Psoas muscle (tissue), 8 donors: ENCODE measurements around the gene SORBS1. TPM values are rescaled to one million over a fixed set of nuclear protein-coding genes. Genes with fewer than 3 reads are reported as not detected.

Experiments
- ATAC-seq, 4 donors: fragments of 200-7000 bp; cut with Tn5 transposase; one replicate each; pipeline ENCODE4 v1.9.1; 2020; ENCODE audit warnings: moderate library complexity in 3 of 4, mild to moderate bottlenecking in 2 of 4
- DNase-seq, 2 donors: peaks; one replicate each; pipeline ENCODE4 v3.0.0-alpha.2; 2020
- H3K27ac ChIP-seq: fragments of 200-600 bp; one replicate; pipeline ENCODE4 v1.8.0; 2022
- H3K27me3 ChIP-seq, 3 donors: fragments of 200-600 bp in 1 of 3; one replicate each; pipeline versions ENCODE4 v1.6.1 to v1.8.0; 2013 to 2022; ENCODE audit warnings: low read length in 2 of 3, mild to moderate bottlenecking in 2 of 3, moderate library complexity in 1 of 3; ENCODE audit not compliant: insufficient read depth in 3 of 3
- H3K36me3 ChIP-seq, 2 donors: fragments of 200-600 bp in 1 of 2; one replicate each; pipeline versions ENCODE4 v1.6.1 to v1.8.0; 2013 to 2022; ENCODE audit warnings: low read depth in 1 of 2, mild to moderate bottlenecking in 1 of 2, moderate library complexity in 1 of 2; ENCODE audit not compliant: insufficient read depth in 1 of 2
- H3K4me1 ChIP-seq: fragments of 200-600 bp; one replicate; pipeline ENCODE4 v1.8.0; 2022
- H3K4me3 ChIP-seq: fragments of 200-600 bp; one replicate; pipeline ENCODE4 v1.8.0; 2022; ENCODE audit warnings: mild to moderate bottlenecking
- H3K9me3 ChIP-seq: fragments of 200-600 bp; one replicate; pipeline ENCODE4 v1.8.0; 2022
- WGBS, 3 donors: extraction: QIAGEN DNeasy Blood & Tissue Kit; methylation state at CpG; one replicate each; pipeline versions ENCODE4 v1.1.6 to v1.1.7; 2013; 5-methylcytosine and 5-hydroxymethylcytosine counted together
- intact Hi-C, 2 donors: fragments of 100-400 bp; cut with DNase I; formaldehyde crosslinking; loops; one replicate each; pipeline versions ENCODE4 v1.11.0 to v1.14.2; 2022
- polyA plus RNA-seq, 3 donors: library from polyadenylated mRNA; stranded (reverse); fragments of 200-250 nt; gene quantifications; one replicate each; pipeline ENCODE4 v1.2.3, GENCODE V29; 2013
- total RNA-seq, 4 donors: library from RNA; stranded (reverse); fragmentation: NEBNext Ultra II Directional in 2 of 4; extraction: Animal tissue kit (Norgen Biotek cat#: 25700) in 2 of 4; gene quantifications; one replicate each; pipeline versions ENCODE4 v1.2.1 to v1.2.4, GENCODE V29; 2021 to 2023
- TF ChIP-seq, protein P1 (sequence below): fragments of 200-600 bp; IDR thresholded peaks from one replicate; pipeline ENCODE4 v1.8.0; 2022; ENCODE audit warnings: antibody characterized with exemption
- donor health status: healthy with polysubstance abuse.
- donor health status: DM: no; HTN: no; CAD: no; lungs with moderate emphysema.
- donor health status: Bipolar disorder and iron deficiency.
- donor health status: healthy.
- donor health status: DM: yes; HTN: yes; CAD: no.
- donor health status: DM: no; HTN: no; CAD: no.
- donor health status: DM: no; HTN: no; CAD: no.
- donor health status: DM: yes; HTN: yes; CAD: no.

The SORBS1 gene
- total and polyA plus RNA-seq, 7 donors = 17.3 to 306 (median 145) TPM

DNA sequence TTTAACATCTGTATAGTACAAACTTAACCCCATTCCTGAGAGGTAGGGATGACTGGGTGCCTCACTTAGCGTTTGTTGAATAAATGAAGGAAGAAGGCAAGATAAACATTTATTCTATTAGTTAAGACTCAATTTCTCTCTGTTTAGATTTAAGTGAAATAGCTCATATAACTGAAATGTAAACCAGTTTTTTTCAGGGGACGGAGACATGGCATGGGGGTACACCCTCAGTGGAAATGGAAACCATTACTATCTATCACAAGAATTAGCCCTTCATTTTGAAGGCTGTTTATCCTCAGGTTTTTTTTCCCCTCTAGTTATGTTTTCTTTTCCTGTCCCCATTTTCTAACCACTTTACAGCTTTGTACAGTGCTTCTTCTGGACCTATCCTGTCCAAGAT is 234.8 kb downstream of the SORBS1 start:
- no peak for ATAC-seq
- intact Hi-C loops = no loop called here
- Histone ChIP-seq H3K4me3 (no peak overlapping the region), H3K36me3 (peaks cover 0 to 32% of the 10 kb centered on the region in 2 donors), H3K27me3 (no peaks in the 10 kb centered on the region), H3K4me1 (peaks cover 46% of the 10 kb centered on the region), H3K9me3 (no peaks in the 10 kb centered on the region), H3K27ac (peak overlapping the region; percentile 73)
- DNase-seq = no peak
- WGBS, 3 donors = 89 to 100% (median 97%) methylated on average over 2 of the region's 2 CpGs
- TF ChIP-seq, protein P1, sequence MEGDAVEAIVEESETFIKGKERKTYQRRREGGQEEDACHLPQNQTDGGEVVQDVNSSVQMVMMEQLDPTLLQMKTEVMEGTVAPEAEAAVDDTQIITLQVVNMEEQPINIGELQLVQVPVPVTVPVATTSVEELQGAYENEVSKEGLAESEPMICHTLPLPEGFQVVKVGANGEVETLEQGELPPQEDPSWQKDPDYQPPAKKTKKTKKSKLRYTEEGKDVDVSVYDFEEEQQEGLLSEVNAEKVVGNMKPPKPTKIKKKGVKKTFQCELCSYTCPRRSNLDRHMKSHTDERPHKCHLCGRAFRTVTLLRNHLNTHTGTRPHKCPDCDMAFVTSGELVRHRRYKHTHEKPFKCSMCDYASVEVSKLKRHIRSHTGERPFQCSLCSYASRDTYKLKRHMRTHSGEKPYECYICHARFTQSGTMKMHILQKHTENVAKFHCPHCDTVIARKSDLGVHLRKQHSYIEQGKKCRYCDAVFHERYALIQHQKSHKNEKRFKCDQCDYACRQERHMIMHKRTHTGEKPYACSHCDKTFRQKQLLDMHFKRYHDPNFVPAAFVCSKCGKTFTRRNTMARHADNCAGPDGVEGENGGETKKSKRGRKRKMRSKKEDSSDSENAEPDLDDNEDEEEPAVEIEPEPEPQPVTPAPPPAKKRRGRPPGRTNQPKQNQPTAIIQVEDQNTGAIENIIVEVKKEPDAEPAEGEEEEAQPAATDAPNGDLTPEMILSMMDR = no peak

DNA sequence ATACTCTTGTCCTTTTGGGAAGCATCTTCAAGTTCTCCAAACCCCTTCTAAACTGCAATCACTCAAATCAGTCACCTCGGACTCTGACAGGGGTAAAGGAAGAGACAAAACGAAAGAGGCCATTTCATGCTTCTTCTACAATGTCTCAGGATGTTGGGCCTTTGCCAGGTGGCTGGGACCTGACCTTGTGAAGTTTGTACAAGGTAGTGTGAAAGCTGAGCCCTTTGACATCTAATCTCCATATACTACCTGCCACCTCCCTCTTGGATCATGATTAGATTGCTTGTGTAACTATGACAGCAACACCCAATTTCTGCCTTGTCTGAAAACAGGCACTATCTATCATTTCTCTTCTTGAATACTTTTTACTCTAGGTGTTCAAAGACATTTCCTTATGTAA is 235.3 kb downstream of the SORBS1 start:
- ATAC-seq = no peak
- DNase-seq = no peak
- 59 to 82% (median 63%) methylated on average over 2 of the region's 2 CpGs for whole genome bisulfite sequencing, 3 donors
- Histone ChIP-seq H3K27ac (no peak overlapping the region), H3K4me1 (peaks cover 46% of the 10 kb centered on the region), H3K36me3 (peaks cover 0 to 35% of the 10 kb centered on the region in 2 donors), H3K4me3 (no peak overlapping the region), H3K27me3 (no peaks in the 10 kb centered on the region), H3K9me3 (no peaks in the 10 kb centered on the region)
- TF ChIP-seq, protein P1 = no peak
- intact Hi-C loops = no loop called here

DNA sequence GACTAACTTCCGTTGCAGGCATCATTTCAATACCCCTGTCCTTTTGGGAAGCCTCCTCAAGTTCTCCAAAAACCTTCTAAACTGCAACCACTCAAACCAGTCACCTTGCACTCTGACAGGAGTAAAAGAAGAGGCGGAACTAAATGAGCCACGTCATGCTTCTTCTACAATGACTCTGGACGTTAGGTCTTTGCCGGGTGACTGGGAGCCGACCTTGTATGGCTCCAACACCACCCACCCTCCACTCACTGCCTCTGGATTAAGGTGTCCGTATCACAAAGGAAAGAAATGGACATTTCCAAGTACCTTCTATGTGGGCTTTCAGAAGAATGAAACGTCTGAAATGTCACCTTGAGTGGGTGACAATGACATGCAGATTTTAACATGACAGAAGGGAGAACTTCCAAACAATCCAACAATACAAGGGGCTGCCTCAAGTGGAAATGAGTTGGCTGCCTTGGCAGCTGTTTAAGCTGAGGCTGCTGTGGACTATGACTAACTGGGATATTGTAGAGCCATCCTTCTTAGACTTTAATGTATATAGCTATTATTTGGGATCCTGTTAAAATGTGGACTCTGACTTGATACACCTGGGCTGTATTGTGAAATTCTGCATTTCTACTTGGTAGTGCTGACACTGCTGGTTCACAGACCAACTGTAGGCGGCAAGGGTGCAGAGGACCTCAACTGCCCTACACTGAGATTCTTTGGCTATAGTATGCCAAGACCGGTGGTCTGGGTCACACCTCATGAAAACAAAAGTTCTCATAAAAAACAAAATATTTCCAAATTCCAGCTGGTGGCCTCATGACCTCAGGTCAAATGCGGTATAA is 236.5 kb downstream of the SORBS1 start:
- Histone ChIP-seq H3K36me3 (peaks cover 0 to 39% of the 10 kb centered on the region in 2 donors), H3K9me3 (no peaks in the 10 kb centered on the region), H3K27me3 (no peaks in the 10 kb centered on the region), H3K27ac (peak overlapping the region; percentile 51), H3K4me3 (no peak overlapping the region), H3K4me1 (peaks cover 46% of the 10 kb centered on the region)
- no peak for DNase-seq
- intact Hi-C loops = no loop called here
- TF ChIP-seq, protein P1 = no peak
- 64 to 78% (median 78%) methylated on average over 11 of the region's 11 CpGs for WGBS, 3 donors
- ATAC-seq = no peak

DNA sequence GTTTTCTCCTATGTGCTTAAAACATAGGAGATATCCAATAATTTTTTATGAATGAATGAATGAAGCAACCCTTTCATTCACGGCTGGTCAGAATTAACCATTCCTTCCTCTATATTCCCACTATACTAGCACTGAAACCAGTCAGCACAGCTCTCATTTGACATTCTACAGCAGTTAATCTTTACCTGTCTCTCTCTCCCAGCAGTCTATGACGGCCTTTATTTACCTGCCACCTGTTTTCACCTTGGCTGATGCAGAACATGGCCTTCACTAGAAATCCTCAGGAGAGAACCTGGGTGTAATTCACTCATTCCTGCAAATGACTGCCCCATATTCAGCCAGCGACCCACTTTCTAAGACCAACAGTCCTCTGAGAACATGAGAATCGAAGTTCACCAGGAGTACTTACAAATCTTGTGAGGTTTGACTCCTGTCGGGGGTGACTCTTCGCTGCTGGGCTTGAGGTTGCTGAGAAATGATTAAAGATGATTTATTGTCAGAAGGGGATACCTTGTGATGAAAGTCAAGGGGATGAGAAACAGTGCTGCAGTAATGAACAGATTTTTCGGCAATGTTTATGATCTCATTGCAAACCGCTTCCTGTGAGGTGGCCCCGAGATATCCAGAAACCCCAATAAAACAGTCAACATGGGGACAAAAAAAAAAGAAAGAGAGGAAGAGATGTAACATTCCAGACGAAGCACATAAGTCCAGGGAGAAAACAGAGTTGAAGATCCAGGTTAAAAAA is 239.4 kb downstream of the SORBS1 start:
- Histone ChIP-seq H3K9me3 (no peaks in the 10 kb centered on the region), H3K27ac (no peak overlapping the region), H3K4me1 (peaks cover 22% of the 10 kb centered on the region), H3K36me3 (peaks cover 0 to 64% of the 10 kb centered on the region in 2 donors), H3K27me3 (no peaks in the 10 kb centered on the region), H3K4me3 (no peak overlapping the region)
- WGBS, 3 donors = 89 to 90% (median 90%) methylated on average over 10 of the region's 10 CpGs
- DNase-seq (no peak), ATAC-seq (no peak)
- intact Hi-C loops = no loop called here
- TF ChIP-seq, protein P1 = no peak
